ENCODE results near the gene KLB.

KLB gene

DNA sequence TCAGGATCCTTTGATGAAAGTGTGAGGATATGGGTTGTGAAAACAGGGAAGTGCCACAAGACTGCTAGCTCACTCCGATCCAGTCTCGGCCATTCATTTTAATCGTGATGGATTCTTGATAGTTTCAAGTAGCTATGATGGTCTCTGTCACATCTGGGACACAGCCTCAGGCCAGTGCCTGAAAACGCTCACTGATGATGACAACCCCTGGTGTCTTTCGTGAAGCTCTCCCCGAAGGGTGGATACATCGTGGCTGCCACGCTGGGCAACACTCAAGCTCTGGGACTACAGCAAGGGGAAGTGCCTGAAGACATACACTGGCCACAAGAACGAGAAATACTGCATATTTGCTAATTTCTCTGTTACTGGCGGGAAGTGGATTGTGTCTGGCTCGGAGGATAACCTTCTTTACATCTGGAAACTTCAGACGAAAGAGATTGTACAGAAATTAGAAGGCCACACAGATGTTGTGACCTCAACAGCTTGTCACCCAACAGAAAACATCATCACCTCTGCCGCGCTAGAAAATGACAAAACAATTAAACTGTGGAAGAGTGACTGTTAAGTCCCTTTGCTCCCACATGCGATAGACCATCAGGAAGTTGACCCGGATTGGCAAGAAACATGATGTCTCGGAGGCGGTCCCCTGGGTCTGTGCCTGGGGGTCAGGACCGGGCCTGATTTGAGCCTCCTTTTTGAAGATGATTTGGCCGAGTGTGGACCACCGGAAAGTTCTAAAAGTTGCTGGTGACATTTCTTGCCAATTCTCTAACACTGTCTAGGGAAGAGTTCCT lies 74.4 kb downstream of the KLB start:
- H3K79me2 ChIP-seq (ENCODE audit: low read length): no peaks in the 10 kb centered on the region
- H3K4me1 ChIP-seq (ENCODE audit: low read length): no peaks in the 10 kb centered on the region
- H3K9me3 ChIP-seq (replicated peaks; ENCODE audit: insufficient read depth, low read length): no peaks in the 10 kb centered on the region
- no peaks in the 10 kb centered on the region for H3K9me2 ChIP-seq (replicated peaks; ENCODE audit: insufficient read depth, low read length)
- no peak overlapping the region for H3K27ac ChIP-seq (ENCODE audit: low read length)
- H3K36me3 ChIP-seq (replicated peaks; ENCODE audit: insufficient read depth, low read length): no peaks in the 10 kb centered on the region
- TF ChIP-seq EZH2phosphoT487 (IDR thresholded peaks at IDR 0.05; ENCODE audit: low read length) (no peak), CTCF (IDR thresholded peaks at IDR 0.05; ENCODE audit: low read length) (no peak), EZH2 (optimal IDR thresholded peaks at IDR 0.05; ENCODE audit: low read depth, low read length) (no peak)
- no peaks in the 10 kb centered on the region for H3F3A ChIP-seq (ENCODE audit: insufficient read depth, low read length)
- H3K4me3 ChIP-seq (ENCODE audit: low read length): no peak overlapping the region
- no peak overlapping the region for H2AFZ ChIP-seq (ENCODE audit: low read length)
- no peaks in the 10 kb centered on the region for H3K27me3 ChIP-seq (replicated peaks; ENCODE audit: insufficient read depth, low read length)
- H4K20me1 ChIP-seq (ENCODE audit: insufficient read depth, low read length): no peaks in the 10 kb centered on the region
- H3K4me2 ChIP-seq (ENCODE audit: low read depth, low read length): no peak overlapping the region
- no peak overlapping the region for H3K9ac ChIP-seq (ENCODE audit: low read length)
- no peak for DNase-seq

GRCh38 chr4:39484582-39485272 lies 78.0 kb downstream of the KLB start:
- Histone ChIP-seq H3K27ac (ENCODE audit: low read length) (no peak overlapping the region), H3F3A (ENCODE audit: insufficient read depth, low read length) (no peaks in the 10 kb centered on the region), H3K4me3 (ENCODE audit: low read length) (no peak overlapping the region), H4K20me1 (ENCODE audit: insufficient read depth, low read length) (no peaks in the 10 kb centered on the region), H3K36me3 (replicated peaks; ENCODE audit: insufficient read depth, low read length) (no peaks in the 10 kb centered on the region), H3K9ac (ENCODE audit: low read length) (no peak overlapping the region), H3K4me1 (ENCODE audit: low read length) (no peaks in the 10 kb centered on the region), H3K4me2 (ENCODE audit: low read depth, low read length) (no peak overlapping the region), H3K27me3 (replicated peaks; ENCODE audit: insufficient read depth, low read length) (no peaks in the 10 kb centered on the region), H3K9me3 (replicated peaks; ENCODE audit: insufficient read depth, low read length) (no peaks in the 10 kb centered on the region), H2AFZ (ENCODE audit: low read length) (no peak overlapping the region), H3K9me2 (replicated peaks; ENCODE audit: insufficient read depth, low read length) (no peaks in the 10 kb centered on the region), H3K79me2 (ENCODE audit: low read length) (no peaks in the 10 kb centered on the region)
- DNase-seq: no peak
- no peak for TF ChIP-seq CTCF (IDR thresholded peaks at IDR 0.05; ENCODE audit: low read length)
- no peak for TF ChIP-seq EZH2 (optimal IDR thresholded peaks at IDR 0.05; ENCODE audit: low read depth, low read length)
- TF ChIP-seq EZH2phosphoT487 (IDR thresholded peaks at IDR 0.05; ENCODE audit: low read length): no peak

- DNase-seq: no peak
- H3K27ac ChIP-seq (ENCODE audit: low read length): no peak overlapping the region
- H3K79me2 ChIP-seq (ENCODE audit: low read length): no peaks in the 10 kb centered on the region
- no peak overlapping the region for H3K9ac ChIP-seq (ENCODE audit: low read length)
- H3K4me1 ChIP-seq (ENCODE audit: low read length): no peaks in the 10 kb centered on the region
- H3K9me2 ChIP-seq (replicated peaks; ENCODE audit: insufficient read depth, low read length): no peaks in the 10 kb centered on the region
- TF ChIP-seq CTCF (IDR thresholded peaks at IDR 0.05; ENCODE audit: low read length) (no peak), EZH2 (optimal IDR thresholded peaks at IDR 0.05; ENCODE audit: low read depth, low read length) (no peak), EZH2phosphoT487 (IDR thresholded peaks at IDR 0.05; ENCODE audit: low read length) (no peak)
- H3K36me3 ChIP-seq (replicated peaks; ENCODE audit: insufficient read depth, low read length): no peaks in the 10 kb centered on the region
- H3K9me3 ChIP-seq (replicated peaks; ENCODE audit: insufficient read depth, low read length): no peaks in the 10 kb centered on the region
- no peak overlapping the region for H2AFZ ChIP-seq (ENCODE audit: low read length)
- H3K27me3 ChIP-seq (replicated peaks; ENCODE audit: insufficient read depth, low read length): no peaks in the 10 kb centered on the region
- no peaks in the 10 kb centered on the region for H3F3A ChIP-seq (ENCODE audit: insufficient read depth, low read length)
- no peak overlapping the region for H3K4me2 ChIP-seq (ENCODE audit: low read depth, low read length)
- H4K20me1 ChIP-seq (ENCODE audit: insufficient read depth, low read length): no peaks in the 10 kb centered on the region
- no peak overlapping the region for H3K4me3 ChIP-seq (ENCODE audit: low read length)
Observed at GRCh38 chr4:39486221-39486804, 79.6 kb downstream of the KLB start.
